Measurements from ENCODE around the gene LRRC3.

LRRC3 gene

GRCh38 chr21:44505673-44506278, 50.5 kb downstream of the LRRC3 start:
- ATAC-seq = no peak
- TF ChIP-seq PPARA (CRISPR knock-in tag; IDR thresholded peaks at IDR 0.05; ENCODE audit: borderline replicate concordance) (no peak), CREB5 (CRISPR knock-in tag; IDR thresholded peaks at IDR 0.05; ENCODE audit: low read depth) (no peak), BACH2 (CRISPR knock-in tag; IDR thresholded peaks at IDR 0.05; ENCODE audit: borderline replicate concordance) (no peak), ZC3H10 (CRISPR knock-in tag; IDR thresholded peaks at IDR 0.05) (no peak), ISL1 (CRISPR knock-in tag; IDR thresholded peaks at IDR 0.05) (no peak), SNAI2 (CRISPR knock-in tag; IDR thresholded peaks at IDR 0.05) (no peak), ZNF70 (CRISPR knock-in tag; IDR thresholded peaks at IDR 0.05) (no peak), ZFP30 (CRISPR knock-in tag; IDR thresholded peaks at IDR 0.05) (no peak), CSDC2 (CRISPR knock-in tag; IDR thresholded peaks at IDR 0.05) (no peak), ESRRG (CRISPR knock-in tag; IDR thresholded peaks at IDR 0.05) (no peak), ARNTL (CRISPR knock-in tag; IDR thresholded peaks at IDR 0.05; ENCODE audit: borderline replicate concordance, low read depth) (no peak), ZNF8 (CRISPR knock-in tag; IDR thresholded peaks at IDR 0.05) (no peak), ZNF565 (CRISPR knock-in tag; conservative IDR thresholded peaks at IDR 0.05; ENCODE audit: low read depth) (no peak), OSR1 (CRISPR knock-in tag; IDR thresholded peaks at IDR 0.05) (no peak), TCF4 (CRISPR knock-in tag; IDR thresholded peaks at IDR 0.05; ENCODE audit: borderline replicate concordance) (no peak)
- TF ChIP-seq, protein P1, sequence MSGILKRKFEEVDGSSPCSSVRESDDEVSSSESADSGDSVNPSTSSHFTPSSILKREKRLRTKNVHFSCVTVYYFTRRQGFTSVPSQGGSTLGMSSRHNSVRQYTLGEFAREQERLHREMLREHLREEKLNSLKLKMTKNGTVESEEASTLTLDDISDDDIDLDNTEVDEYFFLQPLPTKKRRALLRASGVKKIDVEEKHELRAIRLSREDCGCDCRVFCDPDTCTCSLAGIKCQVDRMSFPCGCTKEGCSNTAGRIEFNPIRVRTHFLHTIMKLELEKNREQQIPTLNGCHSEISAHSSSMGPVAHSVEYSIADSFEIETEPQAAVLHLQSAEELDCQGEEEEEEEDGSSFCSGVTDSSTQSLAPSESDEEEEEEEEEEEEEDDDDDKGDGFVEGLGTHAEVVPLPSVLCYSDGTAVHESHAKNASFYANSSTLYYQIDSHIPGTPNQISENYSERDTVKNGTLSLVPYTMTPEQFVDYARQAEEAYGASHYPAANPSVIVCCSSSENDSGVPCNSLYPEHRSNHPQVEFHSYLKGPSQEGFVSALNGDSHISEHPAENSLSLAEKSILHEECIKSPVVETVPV (CRISPR knock-in tag; IDR thresholded peaks at IDR 0.05) = no peak
- TF ChIP-seq, protein P2, sequence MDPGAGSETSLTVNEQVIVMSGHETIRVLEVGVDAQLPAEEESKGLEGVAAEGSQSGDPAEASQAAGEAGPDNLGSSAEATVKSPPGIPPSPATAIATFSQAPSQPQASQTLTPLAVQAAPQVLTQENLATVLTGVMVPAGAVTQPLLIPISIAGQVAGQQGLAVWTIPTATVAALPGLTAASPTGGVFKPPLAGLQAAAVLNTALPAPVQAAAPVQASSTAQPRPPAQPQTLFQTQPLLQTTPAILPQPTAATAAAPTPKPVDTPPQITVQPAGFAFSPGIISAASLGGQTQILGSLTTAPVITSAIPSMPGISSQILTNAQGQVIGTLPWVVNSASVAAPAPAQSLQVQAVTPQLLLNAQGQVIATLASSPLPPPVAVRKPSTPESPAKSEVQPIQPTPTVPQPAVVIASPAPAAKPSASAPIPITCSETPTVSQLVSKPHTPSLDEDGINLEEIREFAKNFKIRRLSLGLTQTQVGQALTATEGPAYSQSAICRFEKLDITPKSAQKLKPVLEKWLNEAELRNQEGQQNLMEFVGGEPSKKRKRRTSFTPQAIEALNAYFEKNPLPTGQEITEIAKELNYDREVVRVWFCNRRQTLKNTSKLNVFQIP (CRISPR knock-in tag; IDR thresholded peaks at IDR 0.05; ENCODE audit: borderline replicate concordance, low read depth) = no peak

DNA sequence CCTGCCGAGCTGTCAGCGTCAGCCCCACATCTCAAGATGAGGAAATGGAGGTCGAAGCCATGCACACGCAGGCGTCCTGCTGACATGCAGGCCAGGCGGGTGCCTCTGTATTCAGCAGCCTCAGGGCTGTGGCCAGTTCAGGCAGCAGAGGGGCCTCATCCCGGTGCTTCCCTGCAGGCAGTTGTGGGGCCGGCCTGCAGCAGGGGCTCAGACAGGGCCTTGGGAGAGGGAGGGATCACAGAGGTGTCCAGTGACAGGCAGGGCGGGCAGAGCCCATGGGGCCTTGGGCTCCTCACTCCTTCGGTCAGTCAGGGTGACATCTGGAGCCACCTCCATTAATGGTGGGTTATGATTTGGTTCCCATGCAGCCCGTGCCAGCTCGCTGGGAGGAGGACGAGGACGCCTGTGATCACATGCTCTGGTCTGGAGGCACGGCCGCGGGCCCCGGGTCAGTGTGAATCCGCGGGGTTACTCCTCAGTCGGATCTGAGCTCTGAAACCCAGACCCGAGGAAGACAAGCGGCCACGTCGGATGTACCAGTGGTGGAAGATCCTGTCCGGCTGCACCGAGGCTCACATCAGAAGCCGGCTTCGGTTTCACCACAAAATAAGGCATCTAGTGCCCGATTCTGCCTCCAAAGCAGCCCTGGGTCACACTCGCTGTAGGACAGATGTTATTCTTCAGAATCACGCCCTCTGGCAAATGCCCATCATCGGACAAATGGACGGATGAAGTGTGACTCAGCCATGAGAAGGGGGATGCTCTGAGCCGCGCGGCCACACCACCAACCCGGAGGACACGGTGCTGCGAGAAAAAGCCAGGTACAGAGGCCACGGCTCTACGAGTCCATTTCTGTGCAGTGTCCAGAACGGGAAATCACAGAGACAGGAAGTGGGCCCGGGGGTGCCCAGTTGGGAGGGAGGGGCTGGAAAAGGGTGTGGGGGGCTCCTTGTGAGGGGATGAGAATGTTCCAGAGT, 51.3 kb downstream of the LRRC3 start:
- no peak for ATAC-seq
- TF ChIP-seq ESRRG (CRISPR knock-in tag; IDR thresholded peaks at IDR 0.05) = no peak
- TF ChIP-seq, protein P1 (CRISPR knock-in tag; IDR thresholded peaks at IDR 0.05) = no peak
- TF ChIP-seq ZNF565 (CRISPR knock-in tag; conservative IDR thresholded peaks at IDR 0.05; ENCODE audit: low read depth) = no peak

- ATAC-seq = no peak
Measured at GRCh38 chr21:44507673-44508425, 52.5 kb downstream of the LRRC3 start.

More at GRCh38 chr21:44507673-44508425, 52.5 kb downstream of the LRRC3 start:
- TF ChIP-seq, protein P3, sequence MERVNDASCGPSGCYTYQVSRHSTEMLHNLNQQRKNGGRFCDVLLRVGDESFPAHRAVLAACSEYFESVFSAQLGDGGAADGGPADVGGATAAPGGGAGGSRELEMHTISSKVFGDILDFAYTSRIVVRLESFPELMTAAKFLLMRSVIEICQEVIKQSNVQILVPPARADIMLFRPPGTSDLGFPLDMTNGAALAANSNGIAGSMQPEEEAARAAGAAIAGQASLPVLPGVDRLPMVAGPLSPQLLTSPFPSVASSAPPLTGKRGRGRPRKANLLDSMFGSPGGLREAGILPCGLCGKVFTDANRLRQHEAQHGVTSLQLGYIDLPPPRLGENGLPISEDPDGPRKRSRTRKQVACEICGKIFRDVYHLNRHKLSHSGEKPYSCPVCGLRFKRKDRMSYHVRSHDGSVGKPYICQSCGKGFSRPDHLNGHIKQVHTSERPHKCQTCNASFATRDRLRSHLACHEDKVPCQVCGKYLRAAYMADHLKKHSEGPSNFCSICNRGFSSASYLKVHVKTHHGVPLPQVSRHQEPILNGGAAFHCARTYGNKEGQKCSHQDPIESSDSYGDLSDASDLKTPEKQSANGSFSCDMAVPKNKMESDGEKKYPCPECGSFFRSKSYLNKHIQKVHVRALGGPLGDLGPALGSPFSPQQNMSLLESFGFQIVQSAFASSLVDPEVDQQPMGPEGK (CRISPR knock-in tag; IDR thresholded peaks at IDR 0.05; ENCODE audit: borderline replicate concordance) = no peak
- TF ChIP-seq RARB (CRISPR knock-in tag; IDR thresholded peaks at IDR 0.05) (no peak), ZFP30 (CRISPR knock-in tag; IDR thresholded peaks at IDR 0.05) (no peak), TCF4 (CRISPR knock-in tag; IDR thresholded peaks at IDR 0.05; ENCODE audit: borderline replicate concordance) (no peak), OSR1 (CRISPR knock-in tag; IDR thresholded peaks at IDR 0.05) (no peak), SNAI2 (CRISPR knock-in tag; IDR thresholded peaks at IDR 0.05) (no peak), TOX (CRISPR knock-in tag; IDR thresholded peaks at IDR 0.05; ENCODE audit: borderline replicate concordance) (no peak), ZFP3 (CRISPR knock-in tag; IDR thresholded peaks at IDR 0.05) (no peak), ARNTL (CRISPR knock-in tag; IDR thresholded peaks at IDR 0.05; ENCODE audit: borderline replicate concordance, low read depth) (no peak), ESRRG (CRISPR knock-in tag; IDR thresholded peaks at IDR 0.05) (no peak), ZC3H10 (CRISPR knock-in tag; IDR thresholded peaks at IDR 0.05) (no peak), CSDC2 (CRISPR knock-in tag; IDR thresholded peaks at IDR 0.05) (no peak), ISL1 (CRISPR knock-in tag; IDR thresholded peaks at IDR 0.05) (no peak), ZNF565 (CRISPR knock-in tag; conservative IDR thresholded peaks at IDR 0.05; ENCODE audit: low read depth) (no peak)
- TF ChIP-seq, protein P2 (CRISPR knock-in tag; IDR thresholded peaks at IDR 0.05; ENCODE audit: borderline replicate concordance, low read depth) = no peak
- TF ChIP-seq, protein P1 (CRISPR knock-in tag; IDR thresholded peaks at IDR 0.05) = no peak
